Stimulated activated naive CD8-positive, alpha-beta T cell treated with anti-CD3 and anti-CD28 coated beads, Interleukin-15, amount 100 ng/mL, for 72 hours (primary cell): Measurements from ENCODE around the gene CDH15.

Experiments
- ATAC-seq: fragments of 150-1000 bp; cut with Tn5 transposase; 2 replicates; pipeline ENCODE4 v1.10.0; 2021; ENCODE audit warnings: mild to moderate bottlenecking, moderate library complexity
- DNase-seq, 2 donors: peaks; one replicate each; pipeline ENCODE4 v3.0.0; 2021 to 2022
- H3K27ac Mint-ChIP-seq, 2 donors: one replicate each; pipeline ENCODE4 v1.8.0; 2022; ENCODE audit warnings: mild to moderate bottlenecking in 2 of 2, mixed read lengths in 2 of 2, moderate library complexity in 2 of 2
- H3K27me3 Mint-ChIP-seq: one replicate; pipeline ENCODE4 v1.8.0; 2022; ENCODE audit warnings: mixed read lengths
- H3K4me1 Mint-ChIP-seq: one replicate; pipeline ENCODE4 v1.8.0; 2022; ENCODE audit warnings: mild to moderate bottlenecking, mixed read lengths
- H3K4me3 Mint-ChIP-seq, 2 donors: one replicate each; pipeline ENCODE4 v1.8.0; 2022; ENCODE audit warnings: mild to moderate bottlenecking in 2 of 2, mixed read lengths in 2 of 2, moderate library complexity in 1 of 2
- H3K9me3 Mint-ChIP-seq, 2 donors: one replicate each; pipeline ENCODE4 v1.8.0; 2022; ENCODE audit warnings: mixed read lengths in 2 of 2

Gene CDH15

GRCh38 chr16:89137666-89138512 lies 33.7 kb upstream of the CDH15 start:
- Mint-ChIP-seq H3K4me3 (no peak overlapping the region), H3K4me1 (no peaks in the 10 kb centered on the region), H3K27ac (no peak overlapping the region), H3K27me3 (no peaks in the 10 kb centered on the region), H3K9me3 (no peaks in the 10 kb centered on the region)
- no peak for ATAC-seq
- no peak for DNase-seq

- Mint-ChIP-seq H3K4me1 (no peaks in the 10 kb centered on the region), H3K4me3 (no peak overlapping the region)
- no peak for DNase-seq
Observed at GRCh38 chr16:89138513-89138795, 33.1 kb upstream of the CDH15 start.

GRCh38 chr16:89138843-89139520 lies 32.6 kb upstream of the CDH15 start:
- Mint-ChIP-seq H3K27ac (no peak overlapping the region), H3K27me3 (no peaks in the 10 kb centered on the region), H3K4me3 (no peak overlapping the region), H3K9me3 (no peaks in the 10 kb centered on the region), H3K4me1 (no peaks in the 10 kb centered on the region)
- no peak for DNase-seq
- no peak for ATAC-seq

More at GRCh38 chr16:89138513-89138795, 33.1 kb upstream of the CDH15 start:
- Mint-ChIP-seq H3K27ac (no peak overlapping the region), H3K9me3 (no peaks in the 10 kb centered on the region), H3K27me3 (no peaks in the 10 kb centered on the region)
- ATAC-seq, result no peak

GRCh38 chr16:89139907-89140361 lies 31.6 kb upstream of the CDH15 start:
- ATAC-seq (no peak), DNase-seq (no peak)
- H3K27me3 Mint-ChIP-seq, result no peaks in the 10 kb centered on the region
- no peaks in the 10 kb centered on the region for H3K4me1 Mint-ChIP-seq
- no peaks in the 10 kb centered on the region for H3K9me3 Mint-ChIP-seq
- peak overlapping the region in 1 of 2 donors; percentile 48 for H3K27ac Mint-ChIP-seq
- H3K4me3 Mint-ChIP-seq, result no peak overlapping the region

- no peak overlapping the region for H3K27ac Mint-ChIP-seq
- H3K27me3 Mint-ChIP-seq, result no peaks in the 10 kb centered on the region
- H3K4me3 Mint-ChIP-seq, result no peak overlapping the region
- DNase-seq (no peak), ATAC-seq (no peak)
- no peaks in the 10 kb centered on the region for H3K9me3 Mint-ChIP-seq
- H3K4me1 Mint-ChIP-seq, result no peaks in the 10 kb centered on the region
Observed at GRCh38 chr16:89140401-89140800, 31.1 kb upstream of the CDH15 start.

GRCh38 chr16:89140981-89141883 lies 30.3 kb upstream of the CDH15 start:
- Mint-ChIP-seq H3K27ac (peak overlapping the region in 1 of 2 donors; percentile 76), H3K9me3 (no peaks in the 10 kb centered on the region), H3K4me3 (no peak overlapping the region), H3K27me3 (no peaks in the 10 kb centered on the region), H3K4me1 (no peaks in the 10 kb centered on the region)
- ATAC-seq (no peak), DNase-seq (no peak)

GRCh38 chr16:89141884-89142267 lies 29.7 kb upstream of the CDH15 start:
- no peaks in the 10 kb centered on the region for H3K4me1 Mint-ChIP-seq
- ATAC-seq (no peak), DNase-seq (no peak)
- no peak overlapping the region for H3K4me3 Mint-ChIP-seq
- H3K27me3 Mint-ChIP-seq, result no peaks in the 10 kb centered on the region
- no peaks in the 10 kb centered on the region for H3K9me3 Mint-ChIP-seq
- H3K27ac Mint-ChIP-seq, result no peak overlapping the region

- no peaks in the 10 kb centered on the region for H3K9me3 Mint-ChIP-seq
- ATAC-seq (no peak), DNase-seq (no peak)
- H3K4me3 Mint-ChIP-seq, result no peak overlapping the region
- no peaks in the 10 kb centered on the region for H3K4me1 Mint-ChIP-seq
- H3K27ac Mint-ChIP-seq, result no peak overlapping the region
- H3K27me3 Mint-ChIP-seq, result no peaks in the 10 kb centered on the region
Observed at GRCh38 chr16:89142474-89143195, 28.9 kb upstream of the CDH15 start.

- H3K4me3 Mint-ChIP-seq, result no peak overlapping the region
- no peak for DNase-seq
Observed at GRCh38 chr16:89143201-89143741, 28.3 kb upstream of the CDH15 start.

GRCh38 chr16:89143911-89144675 lies 27.5 kb upstream of the CDH15 start:
- H3K9me3 Mint-ChIP-seq, result peaks cover 4 to 6% of the 10 kb centered on the region in 2 donors
- no peak for DNase-seq
- H3K27me3 Mint-ChIP-seq, result no peaks in the 10 kb centered on the region
- H3K4me3 Mint-ChIP-seq, result no peak overlapping the region
- no peak overlapping the region for H3K27ac Mint-ChIP-seq
- H3K4me1 Mint-ChIP-seq, result no peaks in the 10 kb centered on the region
- ATAC-seq, result no peak

More at GRCh38 chr16:89143201-89143741, 28.3 kb upstream of the CDH15 start:
- peak overlapping the region in 1 of 2 donors; percentile 76 for H3K27ac Mint-ChIP-seq
- no peaks in the 10 kb centered on the region for H3K4me1 Mint-ChIP-seq
- H3K27me3 Mint-ChIP-seq, result no peaks in the 10 kb centered on the region
- H3K9me3 Mint-ChIP-seq, result no peaks in the 10 kb centered on the region
- ATAC-seq, result peak; percentile 8

- ATAC-seq (no peak), DNase-seq (no peak)
- Mint-ChIP-seq H3K9me3 (peaks cover 6 to 12% of the 10 kb centered on the region in 2 donors), H3K4me3 (no peak overlapping the region), H3K27me3 (no peaks in the 10 kb centered on the region), H3K27ac (no peak overlapping the region), H3K4me1 (no peaks in the 10 kb centered on the region)
Observed at GRCh38 chr16:89144681-89145080, 26.9 kb upstream of the CDH15 start.

- Mint-ChIP-seq H3K4me1 (no peaks in the 10 kb centered on the region), H3K27ac (no peak overlapping the region), H3K4me3 (no peak overlapping the region), H3K9me3 (peaks cover 6 to 13% of the 10 kb centered on the region in 2 donors), H3K27me3 (no peaks in the 10 kb centered on the region)
- ATAC-seq, result no peak
- DNase-seq, result no peak
Observed at GRCh38 chr16:89145406-89146161, 26.0 kb upstream of the CDH15 start.

GRCh38 chr16:89146211-89147005 lies 25.1 kb upstream of the CDH15 start:
- DNase-seq (no peak), ATAC-seq (no peak)
- peaks cover 6 to 13% of the 10 kb centered on the region in 2 donors for H3K9me3 Mint-ChIP-seq
- no peak overlapping the region for H3K4me3 Mint-ChIP-seq
- peak overlapping the region in 1 of 2 donors; percentile 88 for H3K27ac Mint-ChIP-seq
- no peaks in the 10 kb centered on the region for H3K4me1 Mint-ChIP-seq
- H3K27me3 Mint-ChIP-seq, result no peaks in the 10 kb centered on the region
